ENCODE data around the gene TMOD1. TPM values are rescaled to one million over a fixed set of nuclear protein-coding genes. Genes with fewer than 3 reads are reported as not detected.
"Not testable (repeated sequence)": the region's sequence is repeated elsewhere in the genome, so short reads cannot be mapped to it uniquely, and the experiment has no call there.

TMOD1 gene
- total RNA-seq, 1 experiment from 2014 or later = not detected

DNA sequence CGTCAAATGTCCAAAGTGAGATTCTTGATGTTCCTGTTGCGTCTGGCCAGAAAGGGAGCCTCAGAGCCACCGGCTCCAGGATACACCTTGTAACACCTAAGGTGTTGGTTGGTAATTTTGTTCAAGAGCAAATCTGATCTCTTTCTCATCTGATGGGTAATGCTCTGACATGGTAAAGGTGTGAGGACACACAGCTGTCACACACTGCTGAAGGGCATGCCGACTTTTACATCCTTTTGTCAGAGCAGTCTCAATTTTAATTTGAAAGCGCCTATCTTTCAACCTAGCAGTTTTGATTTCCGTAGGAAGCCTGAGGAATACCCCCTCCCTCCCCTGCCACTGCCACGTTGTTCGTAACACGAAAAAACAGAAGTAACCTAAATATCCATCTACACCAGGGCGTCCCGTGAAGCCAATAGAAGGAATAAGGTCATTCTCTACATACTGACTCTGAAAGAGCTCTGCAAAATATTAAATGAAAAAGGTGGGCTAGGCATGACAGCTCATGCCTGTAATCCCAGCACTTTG lies 74.3 kb downstream of the TMOD1 start:
- Histone ChIP-seq H3K9me3 (replicated peaks) (no peaks in the 10 kb centered on the region), H3K27ac (no peak overlapping the region), H3K27me3 (replicated peaks) (no peaks in the 10 kb centered on the region), H3K36me3 (no peaks in the 10 kb centered on the region), H3K4me3 (no peak overlapping the region), H3K4me1 (replicated peaks) (no peaks in the 10 kb centered on the region)
- DNase-seq (ENCODE audit: low read depth in 1 of 2, low spot score in 2 of 2) = no peak

DNA sequence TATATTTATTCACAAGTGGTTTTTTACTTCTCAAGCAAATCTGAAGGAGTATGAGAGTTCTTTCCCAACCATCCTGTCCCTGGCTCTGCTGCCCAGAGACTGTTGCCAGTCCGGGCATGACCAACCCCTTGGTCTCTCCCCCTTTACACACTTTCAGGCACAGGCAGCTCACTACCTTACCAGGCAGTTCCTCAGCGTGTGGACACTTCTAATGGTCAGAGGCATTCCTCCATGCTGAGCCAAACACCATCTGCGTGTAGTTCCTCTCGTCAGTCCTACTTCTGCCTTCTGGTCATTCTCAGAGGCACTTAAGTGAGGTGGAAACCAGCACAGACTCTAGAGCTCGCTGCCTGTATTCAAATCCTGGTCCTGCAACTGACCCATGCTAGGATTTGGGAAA lies 75.6 kb downstream of the TMOD1 start:
- no peak for DNase-seq (ENCODE audit: low read depth in 1 of 2, low spot score in 2 of 2)
- no peaks in the 10 kb centered on the region for H3K27me3 ChIP-seq (replicated peaks)
- no peaks in the 10 kb centered on the region for H3K9me3 ChIP-seq (replicated peaks)
- H3K36me3 ChIP-seq = no peaks in the 10 kb centered on the region
- H3K27ac ChIP-seq = no peak overlapping the region
- no peaks in the 10 kb centered on the region for H3K4me1 ChIP-seq (replicated peaks)
- no peak overlapping the region for H3K4me3 ChIP-seq

DNA sequence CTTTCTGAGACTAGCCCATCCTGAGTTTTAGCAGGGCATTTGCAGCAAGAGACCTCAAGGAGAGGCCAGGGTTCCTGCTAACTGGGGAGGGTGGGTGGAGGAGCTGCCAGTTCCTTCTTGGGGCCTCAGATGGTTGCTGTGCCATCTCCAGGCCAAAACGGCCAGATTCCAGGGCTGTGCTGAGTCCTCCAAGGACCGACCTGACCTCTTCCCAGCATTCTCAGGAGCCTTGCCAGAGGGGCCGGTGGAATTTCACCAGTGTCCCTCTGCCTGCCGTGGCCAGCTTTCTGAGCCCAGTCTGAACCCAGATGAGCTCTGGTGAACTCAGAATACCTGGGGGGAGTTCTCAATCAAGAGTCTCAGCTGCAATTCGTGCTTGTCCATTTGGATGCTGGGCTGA lies 77.4 kb downstream of the TMOD1 start:
- Histone ChIP-seq H3K4me3 (no peak overlapping the region), H3K9me3 (replicated peaks) (no peaks in the 10 kb centered on the region), H3K36me3 (no peaks in the 10 kb centered on the region), H3K27ac (no peak overlapping the region), H3K4me1 (replicated peaks) (no peaks in the 10 kb centered on the region), H3K27me3 (replicated peaks) (no peaks in the 10 kb centered on the region)
- no peak for DNase-seq (ENCODE audit: low read depth in 1 of 2, low spot score in 2 of 2)

DNA sequence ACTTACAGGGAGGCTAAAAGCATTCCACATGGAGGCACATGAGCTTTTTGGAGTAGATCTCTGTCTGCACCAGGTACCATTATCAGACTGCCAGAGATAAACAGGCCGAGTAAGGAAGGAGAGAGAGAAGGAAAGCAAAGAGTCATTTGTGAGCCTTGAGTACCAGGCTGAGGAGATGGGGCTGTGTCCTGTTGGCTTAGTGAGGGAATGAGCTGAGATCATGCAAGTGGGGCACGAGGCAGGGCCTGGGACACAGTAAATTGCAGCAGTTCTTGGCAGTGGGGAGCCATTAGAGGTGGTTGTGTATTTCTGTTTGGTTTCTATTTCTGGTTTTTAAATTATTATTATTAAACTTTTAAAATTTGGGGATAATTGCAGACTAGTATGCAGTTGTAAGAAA lies 78.4 kb downstream of the TMOD1 start:
- H3K27ac ChIP-seq = no peak overlapping the region
- no peaks in the 10 kb centered on the region for H3K36me3 ChIP-seq
- DNase-seq (ENCODE audit: low read depth in 1 of 2, low spot score in 2 of 2) = no peak
- H3K4me3 ChIP-seq = no peak overlapping the region
- no peaks in the 10 kb centered on the region for H3K4me1 ChIP-seq (replicated peaks)
- no peaks in the 10 kb centered on the region for H3K27me3 ChIP-seq (replicated peaks)
- H3K9me3 ChIP-seq (replicated peaks) = no peaks in the 10 kb centered on the region

DNA sequence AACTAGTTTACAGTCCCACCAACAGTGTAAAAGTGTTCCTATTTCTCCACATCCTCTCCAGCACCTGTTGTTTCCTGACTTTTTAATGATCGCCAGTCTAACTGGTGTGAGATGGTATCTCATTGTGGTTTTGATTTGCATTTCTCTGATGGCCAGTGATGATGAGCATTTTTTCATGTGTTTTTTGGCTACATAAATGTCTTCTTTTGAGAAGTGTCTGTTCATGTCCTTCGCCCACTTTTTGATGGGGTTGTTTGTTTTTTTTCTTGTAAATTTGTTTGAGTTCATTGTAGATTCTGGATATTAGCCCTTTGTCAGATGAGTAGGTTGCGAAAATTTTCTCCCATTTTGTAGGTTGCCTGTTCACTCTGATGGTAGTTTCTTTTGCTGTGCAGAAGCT lies 80.1 kb downstream of the TMOD1 start:
- not testable (repeated sequence) for H3K9me3 ChIP-seq (replicated peaks); H3K4me1 ChIP-seq (replicated peaks); H3K36me3 ChIP-seq; H3K27me3 ChIP-seq (replicated peaks); DNase-seq (ENCODE audit: low read depth in 1 of 2, low spot score in 2 of 2); H3K27ac ChIP-seq; H3K4me3 ChIP-seq

DNA sequence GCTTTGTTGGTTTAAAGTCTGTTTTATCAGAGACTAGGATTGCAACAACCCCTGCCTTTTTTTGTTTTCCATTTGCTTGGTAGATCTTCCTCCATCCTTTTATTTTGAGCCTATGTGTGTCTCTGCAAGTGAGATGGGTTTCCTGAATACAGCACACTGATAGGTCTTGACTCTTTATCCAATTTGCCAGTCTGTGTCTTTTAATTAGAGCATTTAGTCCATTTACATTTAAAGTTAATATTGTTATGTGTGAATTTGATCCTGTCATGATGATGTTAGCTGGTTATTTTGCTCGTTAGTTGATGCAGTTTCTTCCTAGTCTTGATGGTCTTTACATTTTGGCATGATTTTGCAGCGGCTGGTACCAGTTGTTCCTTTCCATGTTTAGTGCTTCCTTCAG lies 83.3 kb downstream of the TMOD1 start:
- not testable (repeated sequence) for DNase-seq (ENCODE audit: low read depth in 1 of 2, low spot score in 2 of 2); H3K27ac ChIP-seq; H3K36me3 ChIP-seq; H3K4me1 ChIP-seq (replicated peaks); H3K9me3 ChIP-seq (replicated peaks); H3K4me3 ChIP-seq; H3K27me3 ChIP-seq (replicated peaks)

DNA sequence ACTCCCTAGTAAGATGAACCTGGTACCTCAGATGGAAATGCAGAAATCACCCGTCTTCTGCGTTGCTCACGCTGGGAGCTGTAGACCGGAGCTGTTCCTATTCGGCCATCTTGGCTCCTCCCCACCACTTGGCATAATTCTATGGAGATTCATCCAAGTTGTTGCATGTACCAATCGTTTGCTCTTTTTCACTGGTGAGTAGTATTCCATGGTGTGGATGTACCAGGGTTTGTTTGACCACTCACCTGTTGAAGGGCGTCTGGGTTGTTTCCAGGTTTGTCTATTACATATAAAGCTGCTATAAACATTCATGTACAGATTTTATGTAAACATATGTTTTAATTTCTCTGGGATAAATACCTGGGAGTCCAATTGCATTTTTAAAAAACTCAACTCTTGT lies 85.4 kb downstream of the TMOD1 start:
- H3K4me1 ChIP-seq (replicated peaks); H3K36me3 ChIP-seq; H3K9me3 ChIP-seq (replicated peaks); H3K4me3 ChIP-seq; H3K27ac ChIP-seq; H3K27me3 ChIP-seq (replicated peaks); DNase-seq (ENCODE audit: low read depth in 1 of 2, low spot score in 2 of 2): not testable (repeated sequence)

DNA sequence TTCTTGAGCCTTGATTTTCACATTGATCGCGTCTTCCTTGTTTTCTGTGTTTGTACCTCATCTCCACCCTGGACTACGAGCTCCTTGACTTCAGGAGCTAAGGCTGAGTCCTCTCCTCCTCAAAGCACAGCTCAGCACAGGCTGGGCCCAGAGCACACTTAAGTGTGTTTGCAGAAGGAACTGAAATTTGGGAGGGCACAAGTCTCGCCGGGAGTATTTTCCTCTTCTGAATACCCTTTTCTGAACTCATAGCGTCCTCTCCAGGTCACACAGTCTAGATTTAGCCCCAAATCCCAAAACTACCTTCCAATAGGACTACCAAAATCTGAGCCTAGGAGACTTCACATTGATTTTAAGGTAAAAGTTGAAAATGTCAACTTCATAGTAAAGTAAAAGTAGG lies 90.1 kb downstream of the TMOD1 start:
- Histone ChIP-seq H3K27me3 (replicated peaks) (no peaks in the 10 kb centered on the region; the same call in 1 of the 2 replicates), H3K4me1 (replicated peaks) (no peaks in the 10 kb centered on the region), H3K27ac (no peak overlapping the region), H3K9me3 (replicated peaks) (no peaks in the 10 kb centered on the region), H3K36me3 (no peaks in the 10 kb centered on the region), H3K4me3 (no peak overlapping the region)
- DNase-seq (ENCODE audit: low read depth in 1 of 2, low spot score in 2 of 2) = no peak

DNA sequence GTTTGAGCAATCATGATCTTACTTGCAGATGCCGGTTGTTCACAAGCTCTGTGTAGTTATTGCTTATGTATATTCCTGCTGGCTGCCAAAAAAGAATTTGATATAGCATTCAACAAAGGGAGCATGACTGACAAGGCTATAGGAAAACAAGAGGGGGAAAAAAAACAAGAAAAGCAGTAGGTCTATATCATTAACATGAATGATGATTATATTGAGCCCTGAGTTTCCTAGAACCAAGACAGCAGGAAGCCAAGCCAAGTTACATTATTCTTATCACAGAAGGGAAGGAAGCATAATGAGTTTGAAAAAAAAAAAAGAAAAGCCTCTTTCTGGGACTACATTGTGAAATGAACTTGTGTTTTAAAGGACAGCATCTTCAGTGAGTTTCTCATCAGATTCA lies 90.7 kb downstream of the TMOD1 start:
- Histone ChIP-seq H3K36me3 (no peaks in the 10 kb centered on the region), H3K27me3 (replicated peaks) (no peaks in the 10 kb centered on the region; the same call in 1 of the 2 replicates), H3K27ac (no peak overlapping the region), H3K9me3 (replicated peaks) (no peaks in the 10 kb centered on the region), H3K4me3 (no peak overlapping the region), H3K4me1 (replicated peaks) (no peaks in the 10 kb centered on the region)
- no peak for DNase-seq (ENCODE audit: low read depth in 1 of 2, low spot score in 2 of 2)

DNA sequence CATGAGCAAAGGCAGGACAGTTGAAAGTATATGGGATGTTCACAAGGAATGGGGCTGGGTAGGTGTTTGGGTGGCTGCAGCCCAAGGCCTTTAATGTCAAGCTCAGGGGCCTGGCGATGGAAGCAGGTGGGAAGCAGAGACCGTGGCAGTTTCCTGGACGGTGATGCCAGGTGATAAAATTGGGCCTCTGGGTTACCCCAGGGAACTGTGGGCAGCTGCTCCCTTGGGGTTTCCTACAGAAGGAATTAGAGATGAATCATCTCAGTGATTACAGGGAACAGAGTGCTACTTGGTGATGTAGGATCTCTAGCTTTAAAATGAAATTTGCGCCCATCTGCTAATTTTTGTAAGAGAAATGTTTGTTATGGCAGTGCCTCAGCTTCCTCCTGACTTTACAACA lies 92.5 kb downstream of the TMOD1 start:
- H3K36me3 ChIP-seq = no peaks in the 10 kb centered on the region
- H3K4me3 ChIP-seq = no peak overlapping the region
- no peaks in the 10 kb centered on the region for H3K9me3 ChIP-seq (replicated peaks)
- H3K27me3 ChIP-seq (replicated peaks) = no peaks in the 10 kb centered on the region
- H3K4me1 ChIP-seq (replicated peaks) = no peaks in the 10 kb centered on the region
- H3K27ac ChIP-seq = no peak overlapping the region
- no peak for DNase-seq (ENCODE audit: low read depth in 1 of 2, low spot score in 2 of 2)

DNA sequence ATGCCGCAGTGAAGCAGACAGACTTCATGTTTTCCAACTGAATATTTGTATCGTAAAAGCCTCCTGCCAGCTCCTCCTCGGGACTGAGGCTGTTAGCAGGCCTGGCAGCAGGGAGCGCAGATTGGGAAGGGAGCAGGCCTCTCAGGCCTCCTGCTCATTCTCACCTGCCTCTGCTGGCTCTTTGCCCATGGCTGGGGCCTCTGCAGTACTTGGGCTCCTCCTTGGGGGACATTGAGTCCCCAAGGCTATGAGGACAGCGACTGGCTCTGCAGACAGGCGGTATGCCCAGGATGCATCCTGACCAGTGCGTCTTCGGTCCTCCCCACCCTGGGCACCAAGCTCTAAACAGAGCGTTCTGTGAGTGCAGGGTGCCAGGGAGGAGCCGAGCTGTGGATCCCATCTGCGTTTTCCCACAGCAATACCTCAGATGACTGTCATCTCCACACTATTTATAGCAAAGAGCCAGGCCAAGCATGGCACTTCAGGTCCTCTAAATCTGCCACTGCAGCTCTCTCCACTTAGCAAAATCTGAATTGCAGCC lies 93.0 kb downstream of the TMOD1 start:
- no peak for DNase-seq (ENCODE audit: low read depth in 1 of 2, low spot score in 2 of 2)
- no peaks in the 10 kb centered on the region for H3K4me1 ChIP-seq (replicated peaks)
- no peaks in the 10 kb centered on the region for H3K9me3 ChIP-seq (replicated peaks)
- no peak overlapping the region for H3K4me3 ChIP-seq
- no peaks in the 10 kb centered on the region for H3K36me3 ChIP-seq
- no peak overlapping the region for H3K27ac ChIP-seq
- H3K27me3 ChIP-seq (replicated peaks) = no peaks in the 10 kb centered on the region

DNA sequence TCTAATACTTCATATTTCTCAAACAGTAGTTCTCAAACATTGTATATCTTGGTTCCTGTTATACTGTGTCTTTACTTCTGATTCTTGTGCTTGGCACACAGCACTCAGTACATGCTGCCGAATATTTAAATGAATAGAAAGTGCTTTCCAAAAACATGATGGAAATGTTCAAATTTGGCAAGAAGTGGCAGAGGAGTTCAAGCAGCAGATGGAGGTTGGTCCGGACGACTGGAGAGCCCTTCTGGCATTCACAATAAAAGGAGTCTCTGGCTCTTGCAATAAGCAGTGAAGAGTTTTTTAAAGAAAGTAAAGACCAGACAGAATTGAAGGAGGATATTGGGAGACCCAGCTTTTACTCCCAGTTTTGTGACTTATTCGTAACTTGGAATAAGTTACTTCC lies 95.4 kb downstream of the TMOD1 start:
- Histone ChIP-seq H3K4me1 (replicated peaks) (no peaks in the 10 kb centered on the region), H3K36me3 (peaks cover 12% of the 10 kb centered on the region), H3K4me3 (no peak overlapping the region), H3K9me3 (replicated peaks) (no peaks in the 10 kb centered on the region), H3K27me3 (replicated peaks) (no peaks in the 10 kb centered on the region), H3K27ac (no peak overlapping the region)
- DNase-seq (ENCODE audit: low read depth in 1 of 2, low spot score in 2 of 2) = no peak

DNA sequence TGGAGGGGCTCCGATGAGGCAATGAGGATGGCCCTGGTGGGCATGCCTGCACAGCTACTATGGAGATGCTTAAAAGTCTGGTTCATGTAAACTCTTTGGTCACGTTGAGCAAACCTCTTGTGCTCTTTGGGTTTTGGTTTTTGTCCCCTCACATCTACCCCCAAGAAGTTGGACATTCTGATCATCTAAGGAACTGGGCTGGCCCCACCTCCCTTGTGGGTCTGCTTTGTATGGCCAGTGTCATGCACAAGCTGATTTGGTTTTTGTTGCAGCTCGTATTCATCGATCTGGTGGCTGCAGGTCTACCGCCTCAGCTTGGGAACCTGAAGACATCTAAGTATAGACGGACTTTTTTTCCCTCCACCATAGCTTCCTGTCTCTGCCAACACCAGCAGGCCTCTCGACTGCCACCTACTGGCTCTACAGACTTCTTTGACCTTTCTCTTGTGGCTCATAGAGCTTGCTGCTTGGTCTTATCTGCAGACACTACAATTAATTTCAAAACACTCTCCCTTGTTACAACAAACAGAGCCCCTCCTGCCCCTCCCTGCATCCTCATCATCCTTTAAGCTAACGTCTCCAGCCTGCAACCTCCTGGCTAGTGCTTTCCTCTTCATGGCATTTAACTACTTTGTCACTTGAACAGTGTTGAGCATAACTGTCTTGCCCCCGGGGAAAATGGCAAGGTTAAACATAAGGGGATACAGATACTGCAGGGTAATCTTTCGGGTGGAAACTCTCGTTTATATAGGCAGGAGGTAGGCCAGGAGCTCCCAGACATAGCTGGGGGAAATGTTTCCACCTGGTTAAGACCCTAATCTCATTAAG lies 97.2 kb downstream of the TMOD1 start:
- H3K9me3 ChIP-seq (replicated peaks) = no peaks in the 10 kb centered on the region
- DNase-seq (ENCODE audit: low read depth in 1 of 2, low spot score in 2 of 2) = peak; percentile 54 to 61
- no peak overlapping the region for H3K4me3 ChIP-seq
- H3K36me3 ChIP-seq = peaks cover 17% of the 10 kb centered on the region
- H3K27ac ChIP-seq = no peak overlapping the region
- no peaks in the 10 kb centered on the region for H3K27me3 ChIP-seq (replicated peaks)
- no peaks in the 10 kb centered on the region for H3K4me1 ChIP-seq (replicated peaks)

DNA sequence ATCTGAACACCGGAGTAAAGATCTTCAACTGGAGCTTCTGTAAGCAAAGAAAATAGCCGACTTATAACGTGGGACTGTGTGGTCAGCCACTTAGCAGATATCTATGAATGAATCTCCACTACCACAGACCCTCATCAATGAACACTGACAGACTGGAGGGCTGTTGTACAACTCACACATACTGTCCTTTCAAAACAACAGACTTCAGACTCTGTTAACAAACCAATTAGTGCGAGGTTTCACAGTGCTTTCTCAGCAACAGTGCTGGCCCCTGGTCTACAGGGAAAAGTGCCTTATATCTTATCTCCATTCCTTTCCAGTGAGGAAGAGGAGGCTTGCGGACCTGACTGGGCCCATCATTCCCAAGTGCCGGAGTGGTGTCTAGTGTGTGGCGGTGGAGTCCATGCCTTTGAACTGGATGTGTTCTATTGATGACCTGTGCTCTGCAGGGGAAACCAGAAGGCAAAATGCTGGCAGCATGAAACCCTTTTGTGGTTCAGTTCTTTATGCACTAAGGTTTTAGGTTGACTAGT lies 97.9 kb downstream of the TMOD1 start:
- H3K9me3 ChIP-seq (replicated peaks) = no peaks in the 10 kb centered on the region
- no peaks in the 10 kb centered on the region for H3K27me3 ChIP-seq (replicated peaks)
- H3K27ac ChIP-seq = no peak overlapping the region
- H3K4me1 ChIP-seq (replicated peaks) = no peaks in the 10 kb centered on the region
- peaks cover 20% of the 10 kb centered on the region for H3K36me3 ChIP-seq
- H3K4me3 ChIP-seq = no peak overlapping the region
- DNase-seq (ENCODE audit: low read depth in 1 of 2, low spot score in 2 of 2) = no peak

Data from SJSA1 (cell line).